Medulla oblongata (tissue), 1 donor: ENCODE data around the gene CDH16.

Source experiments
- DNase-seq: peaks from one replicate; pipeline ENCODE4 v3.0.0-alpha.2; 2015; ENCODE audit errors: extremely low spot score

CDH16 gene

DNA sequence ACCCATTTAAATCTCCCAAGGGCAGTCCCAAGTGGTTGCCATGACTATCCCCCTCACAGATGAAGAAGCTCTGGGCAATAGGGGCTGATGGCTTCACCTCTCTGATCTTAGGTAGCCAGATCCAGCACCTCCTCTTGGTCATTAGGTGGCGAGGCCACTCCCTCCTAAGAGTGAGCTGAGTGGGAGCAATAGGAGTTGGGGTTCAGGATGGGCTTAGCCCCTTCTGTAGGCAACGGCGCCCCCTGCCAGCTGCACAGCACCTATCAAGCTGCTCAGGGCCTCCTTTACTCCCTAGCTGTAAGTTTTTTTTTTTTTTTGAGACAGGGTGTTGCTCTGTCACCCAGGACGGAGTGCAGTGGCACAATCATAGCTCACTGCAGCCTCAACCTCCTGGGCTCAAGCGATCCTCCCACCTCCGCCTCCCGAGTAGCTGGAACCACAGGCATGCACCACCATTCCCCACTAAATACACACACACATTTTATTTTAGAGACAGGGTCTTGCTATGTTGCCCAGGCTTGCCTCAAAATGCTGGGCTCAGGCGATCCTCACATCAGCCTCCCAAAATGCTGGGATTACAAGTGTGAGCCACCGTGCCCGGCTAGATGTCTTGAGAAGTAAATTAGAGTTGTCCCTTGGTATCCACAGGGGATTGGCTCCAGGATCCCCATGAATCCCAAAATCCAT is 10.2 kb upstream of the CDH16 start:
- DNase-seq: no peak

DNA sequence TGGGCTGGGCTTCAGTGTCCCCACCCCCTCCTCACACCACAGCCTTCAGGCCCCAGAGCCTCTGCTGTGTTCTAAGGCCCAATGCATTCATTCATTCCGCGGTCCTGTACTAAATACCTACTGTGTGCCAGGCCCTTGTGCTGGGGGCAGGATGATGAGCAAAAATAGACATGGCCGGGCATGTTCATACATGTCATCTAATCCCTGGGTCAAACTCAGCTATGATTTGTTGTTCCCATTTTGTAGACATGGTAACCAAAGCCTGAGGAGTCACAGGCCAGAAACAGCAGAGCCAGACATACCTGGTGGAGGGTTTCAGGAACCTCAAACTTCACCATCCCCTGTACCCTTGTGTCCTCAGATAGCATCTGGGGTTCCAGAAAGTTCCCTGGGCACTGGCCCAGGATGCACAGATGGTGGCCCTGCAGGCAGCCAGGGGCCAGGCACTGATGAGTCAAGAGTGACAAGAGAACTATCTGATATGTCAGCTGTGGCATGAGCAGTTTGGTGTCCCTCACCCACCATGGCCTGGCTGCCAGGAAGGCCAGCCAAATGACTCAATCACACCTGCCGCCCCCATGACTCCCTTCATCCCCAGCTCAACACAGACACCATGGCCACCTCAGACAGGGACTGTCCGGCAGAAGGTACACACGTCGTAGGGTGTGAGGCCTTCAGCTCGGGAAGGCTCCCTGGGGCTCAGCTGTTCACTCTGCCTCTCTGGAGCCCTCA is 9.4 kb upstream of the CDH16 start:
- DNase-seq: no peak

DNA sequence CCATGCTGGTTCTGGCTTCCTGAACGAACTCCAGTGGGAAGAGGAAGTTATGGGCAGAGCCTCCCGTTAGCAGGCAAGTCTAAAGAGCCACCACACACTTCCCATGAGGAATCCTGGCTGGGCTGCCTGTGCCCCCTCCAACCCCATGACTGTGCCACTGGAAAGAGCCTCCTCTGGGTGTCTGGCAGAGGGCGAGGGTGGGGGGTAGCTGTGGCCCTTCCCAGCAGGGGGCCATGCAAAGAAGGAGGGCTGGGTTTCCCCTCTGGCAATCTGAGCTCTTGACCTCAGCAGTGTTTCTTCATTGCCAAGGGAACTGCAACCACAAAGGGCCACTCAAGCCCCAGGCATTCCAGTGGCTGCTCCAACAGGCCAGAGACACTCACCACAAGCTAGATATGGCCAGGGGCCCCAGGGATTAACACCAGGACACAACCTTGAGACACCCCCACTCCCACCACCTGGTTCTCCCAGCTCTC is 8.3 kb upstream of the CDH16 start:
- no peak for DNase-seq

DNA sequence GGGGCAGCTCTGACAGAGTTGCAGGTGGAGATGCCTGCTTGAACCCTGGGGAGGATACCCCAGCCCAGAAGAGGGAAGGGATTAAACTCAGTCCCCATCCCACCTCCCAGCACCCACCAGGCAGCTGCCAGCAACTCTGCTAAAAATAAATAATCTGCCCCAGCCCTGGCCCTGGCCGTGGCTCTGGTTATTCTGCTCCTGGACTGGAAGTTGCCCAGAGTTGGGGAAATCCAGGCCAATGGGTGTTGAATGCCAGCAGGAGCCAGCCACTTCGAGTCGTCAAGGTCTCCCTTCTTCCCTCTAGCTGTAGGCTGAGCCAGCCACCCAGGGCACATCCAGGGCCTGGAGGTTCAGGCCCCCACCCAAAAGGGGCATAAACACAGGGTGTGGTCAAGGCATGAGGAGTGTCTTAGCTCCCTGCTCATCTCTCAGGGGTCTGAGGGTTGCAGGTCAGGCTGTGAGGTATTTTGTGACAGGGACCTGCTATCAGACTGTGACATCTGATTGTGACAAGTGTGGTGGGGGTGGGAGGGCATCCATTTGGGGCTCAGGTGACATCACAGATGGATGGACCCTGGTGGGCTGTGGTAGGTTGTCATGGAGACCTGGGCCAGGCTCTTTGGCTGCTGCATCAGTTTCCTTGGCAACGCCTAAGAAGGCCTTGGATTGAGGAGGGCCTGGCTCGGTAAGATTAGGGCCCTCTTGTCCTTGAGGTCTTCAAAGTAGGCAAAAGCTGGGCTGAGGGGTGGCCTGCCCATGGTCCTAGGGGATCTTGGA is 7.7 kb upstream of the CDH16 start:
- peak; percentile 59 for DNase-seq

DNA sequence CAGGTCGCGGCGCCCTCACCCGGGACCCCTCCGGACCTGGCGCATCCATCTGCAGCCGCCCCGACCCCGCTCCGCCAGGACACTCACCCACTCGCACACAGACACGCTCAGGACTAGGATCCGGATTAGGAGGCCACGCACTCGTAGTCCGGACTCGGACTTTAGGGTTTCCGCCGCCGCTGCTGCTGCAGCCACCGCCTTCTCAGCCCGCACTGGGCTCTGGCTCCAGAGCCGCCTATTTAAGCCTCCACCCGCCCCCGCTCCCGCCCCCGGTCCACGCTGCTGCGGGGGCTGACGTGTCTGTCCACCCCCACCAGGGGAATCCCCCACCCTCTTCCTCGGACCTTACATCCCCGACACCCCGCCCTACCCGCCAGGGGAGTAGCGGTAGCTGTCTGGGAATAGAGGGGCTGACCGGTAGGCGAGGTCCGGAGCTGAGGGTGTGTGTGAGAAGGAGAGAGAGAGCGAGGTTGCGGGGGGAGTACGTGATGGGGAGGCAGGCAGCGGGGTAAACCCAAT is 6.7 kb upstream of the CDH16 start, which contains the start of gene RRAD:
RRAD (minus strand) TSS at position 214 of the 519 bp plus-strand sequence. CDS start 356 bp downstream, outside the sequence.
- DNase-seq: peak; percentile 29

DNA sequence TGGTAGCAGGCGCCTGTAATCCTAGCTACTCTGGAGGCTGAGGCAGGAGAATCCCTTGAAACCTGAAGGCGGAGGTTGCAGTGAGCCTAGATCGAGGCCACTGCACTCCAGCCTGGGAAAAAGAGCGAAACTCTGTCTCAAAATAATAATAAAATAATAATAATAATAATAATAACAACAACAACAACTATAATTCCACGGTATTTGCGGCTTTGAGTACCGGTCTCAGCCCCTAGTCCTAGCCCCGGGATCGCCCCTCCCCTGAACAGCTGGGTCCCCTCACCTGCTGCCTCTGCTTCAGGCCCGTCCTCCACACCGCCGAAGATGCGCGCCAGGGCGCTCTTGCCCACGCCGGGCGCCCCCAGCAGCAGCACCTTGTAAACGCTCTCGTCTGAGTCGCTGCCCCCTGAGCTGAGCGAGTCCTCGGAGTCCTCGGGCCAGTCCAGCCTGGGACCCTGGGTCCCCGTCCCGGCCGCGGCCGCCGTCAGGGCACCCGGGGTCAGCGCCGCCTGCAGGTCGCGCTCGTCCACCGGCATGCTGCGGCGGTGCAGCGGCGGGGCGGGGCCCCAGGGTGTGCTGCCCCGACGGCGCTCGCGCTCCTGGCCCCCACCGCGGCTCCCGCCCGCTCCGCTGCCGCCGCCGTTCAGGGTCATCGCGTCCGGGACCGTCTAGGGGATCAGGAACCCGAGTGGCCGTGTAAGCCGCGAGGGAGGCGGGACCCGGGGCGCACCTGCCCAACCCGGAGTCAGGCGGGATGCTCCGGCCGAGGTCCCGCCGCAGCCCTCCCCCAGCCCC is 6.0 kb upstream of the CDH16 start:
- no peak for DNase-seq

DNA sequence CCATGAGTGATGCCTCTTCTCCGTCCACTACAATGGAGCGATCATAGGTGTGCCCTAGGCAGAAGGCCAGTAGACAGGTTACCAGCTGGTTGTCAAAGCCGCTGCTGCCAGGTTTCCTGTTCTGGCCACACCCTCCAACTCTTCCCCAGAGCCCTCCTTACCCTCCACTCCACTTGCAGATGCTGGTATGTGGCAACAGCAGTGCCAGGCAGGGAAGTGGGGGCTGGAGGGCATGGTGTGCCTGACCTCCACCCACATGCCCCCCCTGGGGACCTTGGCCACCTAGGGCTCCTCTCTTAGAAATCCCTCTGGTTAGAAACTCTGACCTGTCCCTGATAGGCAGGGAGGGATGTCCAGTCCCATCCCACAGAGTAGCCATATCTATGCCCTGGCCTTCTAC is 5.2 kb upstream of the CDH16 start:
- no peak for DNase-seq

DNA sequence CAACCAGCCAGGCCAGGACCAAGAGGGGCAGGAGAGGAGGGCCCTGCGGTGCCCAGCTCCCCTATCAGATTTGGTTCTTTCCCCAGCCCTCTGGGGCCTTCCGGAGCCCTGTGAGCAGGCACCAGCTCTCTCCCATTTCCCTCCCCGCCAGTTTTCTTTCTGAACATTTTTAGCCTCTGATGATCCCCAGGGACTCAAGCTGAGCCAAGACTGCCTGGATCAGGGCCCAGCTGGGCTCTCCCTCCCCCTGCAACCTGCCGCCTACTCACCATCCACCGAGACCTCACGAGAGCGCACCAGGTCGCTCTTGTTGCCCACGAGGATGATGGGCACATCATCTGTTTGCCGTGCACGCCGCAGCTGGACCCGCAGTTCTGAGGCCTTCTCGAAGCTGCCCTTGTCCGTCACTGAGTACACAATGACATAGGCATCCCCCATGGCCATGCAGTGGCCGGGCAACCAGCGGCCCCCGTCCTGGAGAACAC is 4.6 kb upstream of the CDH16 start:
- DNase-seq: peak; percentile 47

DNA sequence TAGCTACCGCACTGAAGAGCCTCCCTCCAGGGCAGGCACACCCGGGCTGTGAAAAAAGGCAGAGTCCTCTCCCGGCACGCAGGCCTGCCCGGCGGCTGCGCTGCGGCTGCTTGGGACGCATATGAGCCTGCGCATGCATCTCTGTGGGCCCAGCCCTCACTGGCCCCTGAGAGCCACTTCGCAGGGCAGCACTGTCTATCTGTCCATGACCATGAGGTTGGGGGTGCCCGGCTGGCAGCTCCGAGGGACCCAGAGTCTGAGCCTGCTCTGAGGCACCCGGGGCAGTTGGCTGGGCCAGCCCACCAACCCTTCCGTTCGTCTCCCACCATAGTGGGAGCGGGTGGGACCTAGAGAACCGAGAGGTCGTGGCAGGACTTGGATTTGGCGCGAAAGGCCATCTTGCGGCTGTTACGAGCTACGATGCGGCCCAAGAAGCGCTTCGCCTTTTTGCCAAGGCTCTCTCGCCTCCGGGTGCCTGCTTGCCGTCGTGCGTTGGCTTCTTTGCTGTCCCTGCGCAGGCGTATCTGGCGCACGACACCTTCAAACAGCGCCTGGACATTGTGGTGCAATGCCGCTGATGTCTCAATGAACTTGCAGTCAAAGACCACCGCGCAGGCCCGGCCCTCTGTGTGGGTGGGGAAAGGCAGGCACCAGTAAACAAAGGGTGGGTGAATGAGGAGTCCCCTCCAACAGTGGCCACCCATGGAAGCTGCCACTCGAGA is 3.2 kb upstream of the CDH16 start:
- no peak for DNase-seq

DNA sequence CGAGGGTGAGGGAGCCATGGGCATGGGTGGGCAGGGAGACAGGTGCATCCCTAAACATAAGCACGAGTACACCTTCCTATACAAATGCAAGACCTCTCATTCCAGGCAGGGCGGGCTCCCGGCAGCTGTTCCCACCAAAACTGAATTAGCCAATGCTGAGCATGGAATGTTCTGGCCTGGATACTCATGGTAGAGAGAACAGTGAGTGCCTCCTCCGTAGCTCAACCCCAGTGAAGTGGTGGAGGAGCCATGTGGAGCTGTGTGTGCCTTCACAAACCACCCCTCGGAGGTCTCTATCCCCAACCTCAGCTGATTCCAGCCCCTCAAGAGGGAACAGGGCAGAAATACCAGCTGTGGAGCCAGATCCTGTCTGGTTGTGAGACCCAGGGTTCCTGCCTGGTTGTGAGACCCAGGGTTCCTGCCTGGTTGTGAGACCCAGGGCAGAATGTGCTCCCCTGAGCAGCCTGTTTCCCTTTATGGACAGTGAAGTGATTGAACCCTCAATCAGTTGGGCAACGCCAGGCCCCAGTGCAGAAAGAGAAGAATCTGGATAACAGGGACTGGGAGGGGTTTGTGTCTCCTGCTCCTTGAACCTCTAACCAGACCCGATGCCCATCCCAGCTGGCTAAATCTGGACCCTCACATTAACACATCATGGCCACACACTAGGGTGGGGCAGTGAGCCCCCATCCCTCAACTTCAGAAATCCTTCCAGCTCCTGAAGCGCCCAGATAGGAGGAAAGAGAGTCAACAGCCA is 2.4 kb upstream of the CDH16 start:
- no peak for DNase-seq

DNA sequence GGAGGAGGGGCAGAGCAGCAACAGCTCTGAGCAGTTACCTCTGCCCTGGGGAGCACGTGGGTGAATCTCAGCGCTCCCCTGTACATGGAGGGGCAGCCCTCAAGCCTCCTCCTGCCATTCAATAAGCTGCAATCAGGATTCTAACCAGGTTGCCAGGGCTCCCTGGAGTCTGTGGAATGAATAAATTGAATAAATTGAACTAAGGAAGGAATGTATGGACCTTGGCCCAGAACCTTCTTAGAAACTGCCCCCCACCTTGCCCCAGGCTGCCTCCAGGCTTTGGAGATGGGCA is 1.6 kb upstream of the CDH16 start:
- DNase-seq: no peak

DNA sequence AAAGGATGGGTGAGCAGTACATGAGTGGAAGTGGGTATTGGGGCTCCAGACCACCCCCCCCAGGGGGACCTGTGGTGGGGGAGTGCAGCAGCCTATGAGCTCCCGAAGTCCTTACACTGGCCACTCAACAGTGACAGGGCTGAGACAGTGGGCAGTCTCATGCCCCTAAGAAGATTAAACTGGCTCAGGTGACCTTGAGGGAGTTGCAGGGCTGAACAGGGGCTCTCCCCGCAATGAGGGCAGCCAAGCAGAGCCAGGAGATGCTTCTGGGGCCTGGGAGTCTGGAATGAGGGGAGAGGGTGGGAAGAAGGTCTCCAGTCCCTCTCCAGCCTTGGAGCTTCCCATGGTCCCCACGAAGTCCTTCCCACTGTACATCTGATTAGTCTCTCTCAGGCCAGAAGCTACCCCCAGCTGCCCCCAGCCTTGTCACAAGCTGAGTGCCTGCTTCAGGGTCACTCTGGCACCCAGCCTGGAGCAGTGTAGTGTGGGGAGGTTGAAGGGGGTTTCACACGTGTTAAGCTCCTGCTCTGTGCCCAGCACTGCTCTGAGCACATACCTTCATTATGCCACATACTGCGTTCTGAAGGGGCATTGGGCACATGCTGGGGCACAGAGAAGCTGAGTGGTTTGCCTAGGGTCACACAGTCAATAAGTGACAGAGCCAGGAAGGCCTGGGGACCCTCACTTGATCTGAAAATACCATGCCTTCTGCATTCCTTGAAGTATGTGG is 1.0 kb upstream of the CDH16 start:
- no peak for DNase-seq

DNA sequence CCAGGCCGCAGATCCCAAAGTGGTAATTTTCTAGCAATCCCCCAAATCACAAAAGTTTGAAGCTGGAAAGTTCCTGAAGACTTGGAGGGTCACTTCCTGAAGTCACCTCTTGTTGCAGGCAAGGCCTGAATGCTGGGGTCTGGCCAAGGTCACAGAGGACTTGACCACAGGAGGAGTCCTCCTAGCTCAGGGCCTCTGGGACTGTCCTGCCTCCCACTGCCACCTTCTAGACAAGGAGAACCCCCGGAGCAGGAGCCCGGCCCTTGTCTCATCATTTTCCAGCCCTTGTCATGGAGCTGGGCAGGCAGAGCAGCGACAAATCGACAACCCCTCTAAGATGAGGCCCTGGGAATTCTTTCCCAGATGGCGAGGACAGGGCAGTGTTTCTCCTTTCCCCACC is 330 bp downstream of the CDH16 start:
- DNase-seq: no peak

DNA sequence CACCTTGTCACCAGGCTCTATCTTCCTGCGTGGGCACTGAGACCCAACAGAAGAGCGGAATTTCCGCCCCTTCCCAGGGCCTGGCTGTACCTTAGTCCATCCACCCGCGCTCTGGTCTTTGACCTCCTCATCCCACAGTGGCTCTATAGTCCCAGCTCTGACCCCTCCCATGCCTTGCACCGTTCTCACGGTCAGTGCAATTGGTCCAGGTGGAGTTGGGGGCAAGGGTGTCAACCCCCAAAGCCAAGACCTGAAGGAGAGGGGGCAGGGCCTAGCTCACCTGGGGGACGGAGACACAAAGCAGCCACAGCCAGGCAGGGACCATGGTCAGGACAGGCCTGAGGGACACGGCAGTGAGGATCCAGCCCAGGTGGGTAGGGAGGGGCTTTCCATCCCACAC is 944 bp downstream of the CDH16 start:
- no peak for DNase-seq

DNA sequence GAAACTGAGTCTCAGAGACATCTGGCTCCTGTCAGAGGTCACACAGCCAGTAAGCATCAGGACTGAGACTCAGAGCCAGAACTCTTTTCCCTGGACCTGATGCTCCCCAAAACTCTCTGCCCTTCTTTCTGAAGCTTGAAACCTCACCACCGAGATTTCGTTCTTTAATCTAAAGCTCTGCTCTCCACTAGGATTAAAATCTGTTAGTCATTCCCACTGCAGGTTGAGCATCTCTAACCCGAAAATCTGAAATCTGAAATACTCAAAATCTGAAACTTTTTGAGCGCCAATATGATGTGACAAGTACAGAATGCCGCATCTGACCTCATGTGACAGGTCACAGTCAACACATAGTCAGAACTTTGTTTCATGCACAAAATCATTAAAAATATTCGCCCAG is 2.2 kb downstream of the CDH16 start:
- no peak for DNase-seq

DNA sequence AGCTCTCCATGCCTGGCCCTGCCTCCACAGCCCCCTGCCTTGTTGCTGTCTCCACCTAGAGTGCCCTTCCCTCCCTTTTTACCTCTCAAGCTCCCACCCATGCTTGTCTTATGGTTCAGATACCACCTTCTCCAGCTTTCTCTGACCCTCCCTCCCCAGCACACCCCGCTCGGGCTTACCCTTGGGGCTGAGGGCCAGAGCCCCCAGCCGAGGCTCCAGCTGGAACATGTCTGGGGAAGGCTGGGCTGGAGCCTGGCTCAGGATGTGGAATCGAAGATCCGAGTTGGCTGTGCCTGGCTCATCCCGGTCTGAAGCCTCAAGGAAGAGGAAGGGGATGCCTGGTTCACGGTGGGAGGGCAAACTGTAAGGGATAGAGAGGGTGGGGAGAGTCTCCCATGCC is 3.6 kb downstream of the CDH16 start:
- DNase-seq: no peak

DNA sequence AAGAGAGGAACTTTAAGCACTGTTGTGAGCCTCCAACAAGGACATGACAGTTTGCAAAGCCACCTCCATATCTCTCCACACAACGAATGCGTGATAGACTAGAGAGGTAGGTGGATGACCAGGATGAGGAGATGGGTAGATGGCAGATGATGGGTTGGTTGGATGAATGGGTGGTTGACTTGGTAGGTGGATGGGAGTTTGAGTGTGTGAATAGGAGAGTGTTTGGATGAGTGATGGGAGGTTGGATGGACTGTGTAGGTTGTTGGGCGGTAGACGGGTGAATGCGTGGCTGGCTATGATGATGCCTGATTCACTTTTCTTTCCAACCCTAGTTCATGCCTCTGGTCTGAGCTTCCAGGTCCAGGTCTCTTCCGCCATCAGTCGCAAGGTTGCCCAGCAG is 4.1 kb downstream of the CDH16 start:
- no peak for DNase-seq

DNA sequence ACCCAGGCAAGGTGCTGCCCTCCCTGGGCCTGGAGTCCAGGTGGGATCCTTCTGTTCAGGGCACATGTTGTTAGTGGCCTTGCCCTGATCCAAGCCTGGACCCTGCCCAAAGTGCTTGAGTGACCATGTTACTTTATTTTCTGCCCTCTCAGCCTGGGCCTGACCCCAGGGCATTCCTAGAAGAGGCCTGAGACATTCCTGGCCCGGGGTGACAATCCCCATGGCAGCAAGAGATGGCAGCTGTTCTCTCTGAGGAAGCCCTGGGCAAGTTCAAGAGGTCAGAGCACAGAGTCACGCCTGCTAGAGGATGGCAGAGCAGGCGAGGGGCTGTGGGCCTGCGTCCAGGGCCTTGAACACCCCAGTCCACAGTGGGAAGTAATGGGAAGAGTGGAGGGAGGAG is 5.0 kb downstream of the CDH16 start:
- DNase-seq: no peak

DNA sequence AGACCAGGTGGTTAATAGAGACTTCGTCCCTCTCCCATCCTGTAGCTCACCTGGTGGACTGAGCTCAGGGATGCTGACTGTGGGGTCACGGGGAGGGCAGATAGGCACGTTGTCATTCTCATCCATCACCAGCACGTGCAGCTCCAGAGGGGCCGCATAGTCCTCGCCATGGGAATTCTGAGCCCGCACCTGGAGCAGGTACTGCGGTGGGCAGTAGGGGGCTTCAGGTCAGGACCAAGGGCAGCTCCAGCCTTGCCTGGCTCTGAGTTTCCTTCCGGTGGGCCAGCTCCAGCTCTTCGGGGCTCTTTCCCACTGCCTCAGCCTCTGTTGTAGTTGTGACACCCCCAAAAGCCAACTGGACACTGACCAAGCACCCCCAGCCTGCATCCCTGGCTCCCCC is 5.6 kb downstream of the CDH16 start:
- no peak for DNase-seq

DNA sequence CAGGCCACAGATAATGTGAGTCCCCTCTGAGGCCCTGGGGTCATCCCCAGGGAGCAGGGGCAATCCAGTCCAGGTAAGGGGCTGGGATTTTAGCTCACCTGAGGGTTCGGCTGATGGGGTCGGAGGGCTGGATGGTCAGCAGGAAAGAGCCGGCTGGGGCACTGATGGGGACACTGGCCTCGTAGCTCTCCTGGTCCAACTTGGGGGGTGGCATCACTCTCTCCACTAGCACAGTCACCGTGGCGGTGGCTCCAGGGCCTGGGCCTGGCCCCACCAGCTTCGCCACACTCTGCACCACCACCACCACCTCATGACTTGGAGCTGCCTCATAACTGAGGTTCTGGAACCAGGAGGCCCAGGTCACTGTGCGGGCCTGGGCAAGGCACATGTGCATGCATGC is 6.9 kb downstream of the CDH16 start:
- no peak for DNase-seq
